NCI-H345 (cell line): Measurements from ENCODE around the gene ANKDD1A.

Experiments
- DNase-seq: peaks from one replicate; lab custom pipeline; 2025; lab: John Stamatoyannopoulos, UW

ANKDD1A gene

DNA sequence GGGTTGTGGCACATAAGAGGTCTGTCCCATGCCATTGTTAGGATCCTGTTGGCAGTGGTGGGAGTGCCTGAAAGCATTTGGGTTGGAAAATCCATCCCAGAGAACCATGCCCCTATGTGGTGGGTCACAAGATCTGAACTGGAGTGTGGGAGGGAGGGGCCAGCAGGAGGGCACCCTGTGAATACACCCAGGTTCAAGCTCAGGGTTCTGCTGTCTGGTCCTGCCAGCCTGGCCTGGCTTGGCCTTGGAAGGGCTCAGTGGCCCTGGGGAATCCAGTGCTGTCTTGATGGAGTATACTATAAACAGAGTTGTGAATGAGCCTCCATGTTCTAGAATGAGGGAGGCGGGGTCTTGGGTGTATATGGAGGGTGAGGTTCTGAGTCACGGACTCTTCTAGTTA lies 11.8 kb downstream of the ANKDD1A start:
- DNase-seq = no peak

DNA sequence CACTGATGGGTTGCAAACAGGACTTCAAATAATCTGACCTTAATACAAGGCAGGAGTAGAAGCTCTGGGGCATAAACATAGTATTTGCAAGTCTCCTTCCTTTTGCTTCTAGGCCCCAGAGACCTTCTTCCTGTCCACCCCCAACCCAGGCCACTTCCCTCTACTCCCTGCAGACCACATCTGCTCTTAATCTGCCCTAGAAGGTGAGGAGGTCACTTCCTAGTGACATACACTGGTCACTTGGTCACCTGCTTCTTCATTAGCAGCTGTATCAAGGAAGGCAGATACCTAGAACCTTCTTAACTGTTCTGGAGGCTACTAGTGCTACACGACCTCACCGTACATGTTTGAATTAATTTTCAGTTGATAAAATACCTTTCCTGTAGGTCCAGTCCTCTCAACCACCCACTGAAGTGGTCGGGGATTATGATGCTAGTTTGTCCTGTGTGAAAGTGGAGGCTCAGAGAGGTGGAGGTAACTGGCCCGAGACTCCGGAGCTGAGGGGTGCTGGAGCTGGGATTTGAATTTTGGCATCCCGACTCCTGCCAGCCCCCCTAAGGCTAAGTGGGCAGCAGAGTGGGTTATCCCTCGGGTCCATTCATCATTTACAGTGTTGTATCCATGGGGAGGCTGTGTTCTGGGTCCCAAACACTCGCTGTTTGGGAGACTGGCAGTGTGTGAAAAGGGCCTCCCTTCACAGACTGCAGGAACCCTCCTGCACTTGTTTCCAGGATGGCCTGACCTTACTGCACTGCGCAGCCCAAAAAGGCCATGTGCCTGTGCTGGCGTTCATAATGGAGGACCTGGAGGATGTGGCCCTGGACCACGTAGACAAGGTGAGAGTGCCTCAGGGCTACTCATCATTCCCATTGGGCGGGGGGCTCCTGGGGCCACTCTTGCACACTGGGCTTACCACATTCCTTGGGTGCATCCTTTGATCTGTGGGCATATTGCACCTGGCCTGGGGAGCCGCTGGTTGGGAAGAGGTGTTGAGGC lies 13.9 kb downstream of the ANKDD1A start:
- DNase-seq = no peak

DNA sequence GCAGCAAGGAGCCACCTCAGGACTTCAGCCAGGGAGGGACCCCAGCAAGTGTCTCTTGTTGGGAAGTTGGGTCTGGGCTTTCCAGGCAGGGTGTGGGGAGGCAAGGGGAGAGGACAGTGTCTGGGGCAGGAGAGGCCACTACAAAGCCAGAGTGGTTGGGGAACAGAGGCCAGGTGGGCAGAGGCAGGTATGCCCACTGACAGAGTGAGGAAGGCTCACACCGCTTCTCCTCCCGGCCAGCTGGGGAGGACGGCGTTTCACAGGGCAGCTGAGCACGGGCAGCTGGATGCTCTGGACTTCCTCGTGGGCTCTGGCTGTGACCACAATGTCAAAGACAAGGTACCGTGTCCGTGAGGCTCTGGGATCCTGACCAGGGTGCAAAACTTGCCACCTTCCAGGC lies 15.0 kb downstream of the ANKDD1A start:
- DNase-seq = no peak

DNA sequence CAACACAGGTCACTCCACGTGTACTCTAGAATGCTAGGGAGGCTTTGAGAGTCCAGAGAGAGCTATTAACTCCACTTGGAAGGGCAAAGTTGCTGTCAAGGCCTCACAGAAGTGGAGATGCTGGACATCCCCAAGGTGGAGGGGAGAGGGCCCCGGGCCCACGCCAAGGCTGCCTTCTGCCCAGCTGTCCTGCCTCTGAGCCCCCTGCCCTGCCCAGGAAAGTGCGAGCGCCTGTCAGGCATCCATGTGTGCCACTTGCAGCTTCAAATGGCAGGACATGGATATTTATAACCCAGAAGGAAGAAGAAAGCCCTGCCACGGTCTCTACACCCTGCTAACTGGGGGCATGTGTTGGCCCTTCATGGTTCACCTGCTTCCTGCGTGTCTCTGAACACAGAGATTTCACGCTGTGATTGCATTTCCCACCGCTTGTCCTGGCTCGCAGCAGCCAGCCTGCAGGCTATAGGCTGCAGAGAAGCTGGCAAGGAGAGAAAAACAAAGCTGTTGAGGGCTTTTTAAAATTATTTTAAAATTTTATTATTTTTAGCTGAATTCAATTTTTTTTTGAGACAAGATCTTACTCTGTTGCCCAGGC lies 17.0 kb downstream of the ANKDD1A start:
- no peak for DNase-seq

DNA sequence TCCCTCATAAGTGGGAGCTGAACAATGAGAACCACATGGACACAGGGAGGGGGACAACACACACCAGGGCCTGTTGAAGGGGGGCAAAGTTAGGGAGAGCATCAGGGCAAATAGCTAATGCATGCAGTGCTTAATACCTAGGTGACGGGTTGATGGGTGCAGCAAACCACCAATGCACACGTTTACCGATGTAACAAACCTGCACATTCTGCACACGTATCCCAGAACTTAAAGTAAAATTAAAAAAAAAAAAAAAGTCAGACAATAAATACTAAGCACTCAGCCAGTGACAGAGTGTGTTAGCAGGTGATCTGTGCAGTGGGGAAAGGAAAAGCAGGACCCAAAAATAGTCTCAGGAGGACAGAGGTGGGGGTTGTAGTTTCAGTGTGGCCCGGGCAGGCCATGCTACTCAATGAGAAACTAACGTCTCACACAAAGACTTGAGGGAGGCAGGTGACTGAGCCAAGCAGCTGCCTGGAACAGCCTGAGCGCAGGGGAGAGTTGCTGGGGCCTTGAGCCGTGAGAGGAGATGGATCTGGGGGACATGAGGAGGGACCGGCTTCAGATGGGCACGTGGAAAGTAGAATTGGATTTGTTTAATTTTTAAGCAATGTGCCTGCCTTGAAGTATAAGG lies 18.4 kb downstream of the ANKDD1A start:
- no peak for DNase-seq

DNA sequence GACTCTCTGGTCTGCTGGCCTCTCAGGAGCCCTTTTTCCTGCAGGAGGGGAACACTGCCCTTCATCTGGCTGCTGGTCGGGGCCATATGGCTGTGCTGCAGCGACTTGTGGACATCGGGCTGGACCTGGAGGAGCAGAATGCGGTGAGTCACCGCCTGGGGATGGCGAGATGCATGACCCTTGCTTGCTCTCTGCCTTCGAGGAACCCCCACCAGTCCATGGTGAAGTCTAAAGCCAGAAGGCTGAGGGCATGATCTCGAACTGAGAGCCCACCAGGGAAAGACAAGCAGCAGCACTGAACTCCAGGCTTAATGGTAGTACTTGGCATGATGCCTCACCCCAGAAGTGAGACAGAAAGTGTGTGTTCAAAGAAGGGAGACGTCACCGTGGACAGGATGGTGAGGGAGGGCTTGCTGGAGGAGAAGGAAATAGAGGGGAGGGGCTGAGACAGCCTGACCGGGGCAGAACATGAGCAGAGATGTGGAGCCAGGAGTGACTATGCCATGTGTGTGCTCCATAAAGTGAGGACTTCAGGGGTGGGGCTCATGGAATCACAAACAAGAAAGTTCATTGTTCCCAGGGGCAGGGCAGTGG lies 19.2 kb downstream of the ANKDD1A start:
- no peak for DNase-seq

DNA sequence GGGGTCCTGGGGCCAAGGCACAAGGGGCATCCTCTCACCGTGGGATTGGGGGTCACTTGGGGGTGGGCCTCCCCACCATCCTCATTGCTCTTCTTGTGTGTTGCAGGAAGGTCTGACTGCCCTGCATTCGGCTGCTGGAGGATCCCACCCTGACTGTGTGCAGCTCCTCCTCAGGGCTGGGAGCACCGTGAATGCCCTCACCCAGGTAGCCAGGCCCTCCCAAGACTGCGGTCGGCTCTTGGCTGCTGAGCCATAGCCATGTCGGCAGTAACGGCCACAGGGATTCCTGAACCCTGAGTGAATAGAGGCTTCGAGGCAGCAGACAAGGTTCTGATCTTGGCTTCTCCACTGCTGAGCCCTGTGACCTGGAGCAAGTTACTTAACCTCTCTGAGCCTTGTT lies 19.7 kb downstream of the ANKDD1A start:
- no peak for DNase-seq

DNA sequence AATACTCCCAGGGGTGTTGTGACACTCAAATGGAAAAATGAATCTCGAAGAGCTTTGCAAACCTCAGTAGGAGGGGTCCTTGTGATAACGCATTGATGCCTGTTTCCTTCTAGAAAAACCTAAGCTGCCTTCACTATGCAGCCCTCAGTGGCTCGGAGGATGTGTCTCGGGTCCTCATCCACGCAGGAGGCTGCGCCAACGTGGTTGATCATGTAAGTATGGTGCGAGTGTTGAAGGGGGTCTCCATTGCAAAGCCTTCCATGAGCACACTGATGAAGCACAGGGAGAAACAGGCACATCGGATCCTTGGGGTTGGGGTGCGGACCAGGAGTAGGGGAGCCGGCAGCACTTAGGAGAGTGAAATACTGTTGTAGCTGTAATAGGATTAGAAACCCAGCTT lies 22.3 kb downstream of the ANKDD1A start:
- no peak for DNase-seq

DNA sequence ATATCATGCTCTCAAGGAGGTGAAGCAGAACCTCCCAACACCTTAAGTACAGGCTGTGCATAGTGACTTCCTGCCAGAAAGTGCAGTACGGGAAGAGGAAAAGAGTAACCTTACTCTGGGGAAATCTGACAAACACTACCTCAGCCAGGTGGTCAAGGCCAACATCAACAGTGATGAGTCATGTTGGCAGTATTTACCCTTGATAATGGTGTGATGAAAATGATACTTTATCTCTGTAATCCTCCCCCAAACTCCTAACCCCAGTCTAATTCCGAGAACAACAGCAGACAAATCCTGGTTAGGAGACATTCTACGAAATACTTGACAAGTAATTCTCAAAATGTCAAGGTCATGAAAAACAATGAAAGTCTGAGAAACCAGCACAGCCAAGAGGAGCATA lies 26.5 kb downstream of the ANKDD1A start:
- no peak for DNase-seq

DNA sequence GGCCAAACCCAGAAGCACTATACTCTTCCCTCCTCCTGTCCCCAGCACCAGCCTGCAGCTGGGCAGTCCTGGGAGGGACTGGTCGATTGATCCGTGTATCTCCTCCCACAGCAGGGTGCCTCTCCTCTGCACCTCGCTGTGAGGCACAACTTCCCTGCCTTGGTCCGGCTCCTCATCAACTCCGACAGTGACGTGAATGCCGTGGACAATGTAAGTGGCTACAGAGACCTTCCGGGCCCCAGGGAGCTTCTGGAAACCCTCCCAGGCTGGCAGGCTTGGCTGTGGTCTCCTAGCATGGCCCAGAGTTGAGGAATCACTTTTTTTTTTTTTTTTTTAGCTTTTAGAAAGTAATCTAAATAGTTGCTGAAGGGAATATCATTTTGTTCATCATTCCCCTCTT lies 30.7 kb downstream of the ANKDD1A start:
- DNase-seq = no peak

DNA sequence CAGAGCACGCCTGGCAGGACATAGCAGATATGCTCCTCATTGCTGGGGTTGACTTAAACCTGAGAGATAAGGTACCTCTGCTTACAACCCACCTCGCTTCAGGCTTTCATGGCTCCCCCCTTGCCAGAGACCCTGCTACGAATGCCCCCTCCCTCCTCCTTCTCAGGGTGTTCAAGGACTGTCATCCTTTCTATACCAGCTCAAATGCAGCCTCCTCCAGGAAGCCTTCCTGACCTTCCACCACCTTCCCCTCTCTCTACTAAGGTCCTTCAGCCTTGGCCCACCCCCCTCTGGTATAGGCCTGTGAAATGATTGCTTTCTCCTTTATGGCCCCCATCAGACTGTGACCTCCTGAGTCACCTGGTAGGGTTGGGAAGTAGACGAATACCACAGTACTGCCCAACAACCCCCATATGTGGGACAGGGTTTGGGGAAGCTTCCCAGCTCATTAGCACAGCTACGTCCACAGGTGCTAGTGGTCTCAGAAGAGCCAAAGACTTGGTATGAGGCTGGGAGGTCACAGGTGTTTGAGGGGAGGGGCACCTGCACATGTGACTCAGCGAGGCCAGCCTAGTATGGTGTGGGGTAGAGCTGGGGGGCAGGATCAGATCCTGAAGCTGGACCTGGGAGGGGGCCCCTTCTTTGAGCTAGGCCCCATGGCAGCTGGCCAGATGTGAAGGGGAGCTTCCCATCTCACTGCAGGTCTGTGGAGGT lies 32.0 kb downstream of the ANKDD1A start:
- no peak for DNase-seq

DNA sequence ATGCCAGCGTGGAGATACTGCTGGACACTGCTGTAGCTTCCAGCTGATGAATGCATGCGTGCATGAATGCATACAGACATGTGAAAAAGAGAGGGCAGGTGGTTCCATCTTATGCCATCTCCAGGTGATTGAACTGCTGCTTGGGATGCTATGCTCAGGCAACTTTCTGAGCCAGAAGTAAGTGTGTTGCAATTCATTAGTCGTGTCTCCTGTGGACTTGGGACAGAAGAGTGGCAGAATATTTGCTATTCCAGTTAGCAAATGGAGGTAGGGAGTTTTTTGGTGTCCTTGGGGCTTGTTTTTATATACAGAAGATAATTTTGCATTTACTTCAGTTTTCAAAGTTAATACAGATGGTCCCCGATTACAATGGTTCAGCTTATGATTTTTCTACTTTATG lies 33.3 kb downstream of the ANKDD1A start:
- no peak for DNase-seq

DNA sequence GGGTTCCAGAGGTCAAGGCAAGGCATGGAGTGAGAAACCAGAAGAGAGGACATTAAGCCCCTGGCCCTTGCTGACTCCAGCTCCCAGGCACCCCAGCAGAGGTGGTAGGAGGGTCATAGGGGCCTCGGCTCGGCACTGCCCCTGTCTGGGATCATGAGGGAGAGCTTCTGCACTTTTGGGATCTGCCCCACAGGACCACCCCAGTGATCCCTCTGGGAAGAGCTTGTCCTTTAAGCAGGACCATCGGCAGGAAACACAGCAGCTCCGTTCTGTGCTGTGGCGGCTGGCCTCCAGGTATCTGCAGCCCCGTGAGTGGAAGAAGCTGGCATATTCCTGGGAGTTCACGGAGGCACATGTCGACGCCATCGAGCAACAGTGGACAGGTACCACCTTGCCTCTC lies 35.5 kb downstream of the ANKDD1A start:
- no peak for DNase-seq

DNA sequence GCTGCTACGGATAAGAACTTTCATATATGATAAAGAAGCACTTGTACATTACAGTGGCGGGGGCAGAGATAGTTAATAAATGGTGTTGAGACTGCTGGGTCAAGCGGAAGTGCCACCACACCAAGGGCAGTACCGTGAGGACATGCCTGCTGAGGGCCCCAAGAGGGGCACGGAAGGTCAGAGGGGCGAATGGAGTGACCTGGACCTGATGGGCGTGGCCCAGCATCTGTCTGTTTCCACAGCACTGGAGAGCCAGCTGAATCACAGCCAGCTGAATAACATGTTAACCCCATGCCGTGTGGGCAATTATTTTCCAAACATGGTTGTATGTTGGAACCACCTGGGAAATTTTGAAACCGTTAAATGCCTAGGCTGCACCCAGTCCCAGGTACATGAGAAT lies 37.2 kb downstream of the ANKDD1A start:
- DNase-seq = no peak

DNA sequence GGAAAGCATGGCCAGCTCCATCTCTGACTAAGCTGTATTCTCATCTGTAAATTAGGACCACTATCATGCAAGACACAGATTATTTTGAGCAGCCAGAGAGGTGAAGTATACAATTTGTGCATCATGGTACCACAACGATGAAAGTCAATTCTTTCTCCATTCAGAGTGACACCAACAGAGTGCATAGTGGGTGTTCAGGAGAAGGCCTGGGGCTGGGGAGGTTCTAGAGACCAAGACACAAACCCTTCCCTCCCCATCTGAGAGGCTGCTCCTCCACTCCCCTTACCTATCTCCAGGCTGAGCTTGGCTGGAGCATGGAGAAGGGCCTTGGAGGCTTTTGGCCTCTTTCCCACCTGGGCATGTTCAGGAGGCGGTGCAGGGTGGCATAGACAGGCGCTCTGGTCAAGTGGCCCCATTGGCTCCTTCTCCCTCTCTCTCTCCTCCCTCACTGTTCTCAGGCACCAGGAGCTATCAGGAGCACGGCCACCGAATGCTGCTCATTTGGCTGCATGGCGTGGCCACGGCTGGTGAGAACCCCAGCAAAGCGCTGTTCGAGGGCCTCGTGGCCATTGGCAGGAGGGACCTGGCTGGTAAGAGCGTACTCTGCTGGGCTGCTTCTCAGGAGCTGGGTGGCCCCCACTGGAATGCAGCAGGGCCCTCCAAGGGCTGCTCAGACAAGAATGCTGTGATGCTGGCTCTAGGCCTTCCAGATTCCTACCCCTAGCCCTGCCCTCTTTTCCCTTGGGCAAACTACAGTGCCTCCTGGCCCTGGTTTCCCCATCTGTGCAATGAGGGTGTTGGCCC lies 37.9 kb downstream of the ANKDD1A start:
- DNase-seq = no peak

DNA sequence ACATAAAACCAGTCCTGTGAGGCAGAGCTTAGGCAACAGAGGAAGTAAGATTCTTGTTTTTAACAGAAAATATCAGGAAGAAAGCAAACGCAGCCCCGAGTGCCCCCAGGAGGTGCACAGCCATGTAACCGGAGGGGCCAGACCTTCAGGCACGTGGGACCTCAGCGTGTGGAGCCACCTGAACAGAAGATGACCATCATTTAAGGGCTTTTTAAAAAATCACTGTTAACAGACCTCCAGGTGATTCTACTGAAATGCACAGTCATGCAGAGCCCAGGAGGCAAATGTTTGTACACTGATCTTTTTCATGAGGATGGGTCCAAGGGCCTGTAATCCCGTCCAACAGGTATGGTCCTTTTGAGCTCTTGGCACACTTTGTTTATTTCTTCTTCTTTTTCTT lies 39.2 kb downstream of the ANKDD1A start:
- no peak for DNase-seq

DNA sequence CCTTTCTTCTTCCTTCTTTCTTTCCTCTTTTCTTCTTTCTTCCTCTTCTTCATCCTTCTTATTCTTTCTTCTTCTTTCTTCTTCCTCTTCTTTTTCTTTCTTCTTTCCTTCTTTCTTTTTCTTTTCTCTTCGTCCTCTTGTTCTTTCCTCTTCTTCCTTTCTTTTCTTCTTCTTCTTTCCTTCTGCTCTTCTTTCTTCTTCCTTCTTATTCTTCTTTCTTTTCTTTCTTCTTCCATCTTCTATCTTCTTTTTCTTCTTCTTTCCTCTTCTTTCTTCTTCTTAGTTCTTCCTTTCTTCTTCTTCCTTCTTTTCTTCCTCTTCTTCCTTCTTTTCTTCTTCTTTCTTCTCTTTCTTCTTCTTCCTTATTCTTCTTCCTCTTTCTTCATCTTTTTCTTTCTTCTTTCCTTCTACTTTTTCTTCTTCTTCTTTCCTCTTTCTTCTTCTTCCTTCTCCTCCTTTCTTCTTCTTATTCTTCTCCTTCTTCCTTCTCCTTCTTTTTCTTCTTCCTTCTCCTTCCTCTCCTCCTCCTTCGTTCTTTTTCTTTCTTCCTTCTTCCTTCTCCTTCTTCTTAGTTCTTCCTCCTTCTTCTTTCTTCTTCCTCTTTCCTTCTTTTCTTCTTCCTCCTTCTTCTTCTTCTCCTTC lies 40.2 kb downstream of the ANKDD1A start:
- DNase-seq = no peak

DNA sequence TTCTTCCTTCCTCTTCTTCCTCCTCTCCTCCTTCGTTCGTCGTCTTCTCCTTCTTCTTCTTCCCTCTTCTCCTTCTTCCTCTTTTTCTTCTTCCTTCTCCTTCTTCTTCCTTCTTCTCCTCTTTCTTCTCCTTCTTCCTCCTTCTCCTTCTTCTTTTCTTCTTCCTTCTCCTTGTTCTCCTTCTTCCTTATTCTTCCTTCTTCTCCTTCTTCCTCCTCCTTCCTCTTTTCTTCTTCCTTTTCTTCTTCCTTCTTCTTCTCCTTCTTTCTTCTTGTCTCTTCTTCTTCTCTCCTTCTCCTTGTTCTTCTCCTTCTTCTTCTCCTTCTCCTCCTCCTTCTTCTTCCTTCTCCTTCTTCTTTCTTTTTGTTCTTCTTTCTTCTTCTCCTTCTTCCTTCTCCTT lies 42.7 kb downstream of the ANKDD1A start:
- no peak for DNase-seq

DNA sequence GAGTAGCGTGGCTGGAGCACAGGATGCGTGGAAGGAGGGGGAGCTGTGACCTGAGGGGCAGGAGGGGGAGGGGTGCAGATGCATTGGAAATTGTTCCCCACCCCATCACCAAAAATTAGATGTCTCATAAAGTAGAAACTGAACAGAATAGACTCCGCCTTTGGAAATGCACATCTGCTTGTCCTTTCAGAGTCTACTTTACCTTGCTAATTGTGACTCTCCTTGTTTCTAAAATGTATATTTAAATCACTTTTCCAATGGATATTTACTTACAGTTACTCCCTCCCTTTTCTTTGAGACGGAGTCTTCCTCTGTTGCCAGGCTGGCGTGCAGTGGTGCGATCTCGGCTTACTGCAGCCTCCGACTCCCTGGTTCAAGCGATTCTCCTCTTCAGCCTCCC lies 47.4 kb downstream of the ANKDD1A start:
- DNase-seq = no peak

DNA sequence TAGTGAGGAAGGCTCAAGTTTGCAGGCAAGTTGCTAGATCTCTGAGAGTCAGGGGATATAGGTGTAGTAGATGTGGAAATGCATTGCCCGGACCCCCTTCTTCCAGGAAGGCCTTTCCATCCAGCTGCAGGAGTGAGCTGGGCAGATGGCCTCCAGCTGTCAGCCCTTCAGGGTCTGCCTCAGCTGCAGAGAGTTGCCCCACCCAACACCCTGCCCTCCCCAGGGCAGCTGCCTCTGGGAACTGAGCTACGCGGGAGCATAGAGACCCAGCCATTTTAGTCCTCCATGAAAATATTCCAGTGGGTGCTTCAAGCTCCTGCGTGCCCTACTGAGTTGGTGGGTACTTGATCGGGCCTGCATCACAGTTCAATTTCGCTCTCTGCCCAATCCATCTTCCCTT lies 48.5 kb downstream of the ANKDD1A start:
- no peak for DNase-seq

DNA sequence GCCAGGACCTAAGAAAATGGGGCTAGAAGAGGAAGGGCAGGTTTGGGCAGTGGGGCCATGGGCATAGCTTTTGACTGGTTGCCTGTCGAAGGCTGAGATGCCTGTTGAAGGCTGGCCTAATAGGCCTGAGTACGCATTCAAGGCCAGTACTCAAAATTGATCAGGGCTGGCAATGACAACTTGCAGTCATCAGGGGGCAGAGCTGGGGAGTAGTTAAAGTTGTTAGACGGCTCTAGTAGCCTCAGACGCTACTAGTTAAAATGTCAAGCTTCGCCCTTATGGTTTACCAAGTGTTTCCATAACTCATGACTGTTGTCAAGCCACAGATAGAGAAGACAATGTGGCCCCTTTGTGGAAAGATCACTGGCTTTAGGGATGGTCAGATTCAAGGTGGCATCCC lies 49.3 kb downstream of the ANKDD1A start:
- DNase-seq = no peak
